Liver (tissue), 9 donors: ENCODE measurements around the gene WFDC12. TPM values are rescaled to one million over a fixed set of nuclear protein-coding genes. Genes with fewer than 3 reads are reported as not detected.

Source experiments
- DNase-seq: peaks from one replicate; pipeline ENCODE4 v3.0.0-alpha.2; 2017; ENCODE audit warnings: low spot score
- H3K27ac ChIP-seq, 2 donors: one replicate each; pipeline ENCODE4 v1.7.0; 2013; ENCODE audit warnings: inconsistent platforms in 2 of 2, low read length in 2 of 2, control low read depth in 1 of 2, low read depth in 1 of 2, mild to moderate bottlenecking in 1 of 2
- H3K27me3 ChIP-seq, 4 donors: one replicate each; pipeline versions ENCODE4 v1.6.1 to v1.7.0; 2013; ENCODE audit warnings: low read length in 3 of 4, inconsistent platforms in 1 of 4, mild to moderate bottlenecking in 1 of 4, moderate library complexity in 1 of 4; ENCODE audit not compliant: control insufficient read depth in 4 of 4, insufficient read depth in 4 of 4
- H3K36me3 ChIP-seq, 4 donors: one replicate each; pipeline versions ENCODE4 v1.6.1 to v1.7.0; 2013; ENCODE audit warnings: low read length in 3 of 4, mild to moderate bottlenecking in 3 of 4, low read depth in 1 of 4, moderate library complexity in 1 of 4; ENCODE audit not compliant: control insufficient read depth in 4 of 4, insufficient read depth in 3 of 4
- H3K4me1 ChIP-seq, 4 donors: one replicate each; pipeline versions ENCODE4 v1.6.1 to v1.7.0; 2013; ENCODE audit warnings: low read length in 3 of 4, mild to moderate bottlenecking in 3 of 4, moderate library complexity in 1 of 4; ENCODE audit not compliant: control insufficient read depth in 4 of 4, insufficient read depth in 4 of 4
- H3K4me3 ChIP-seq, 3 donors: one replicate each; pipeline versions ENCODE4 v1.6.1 to v1.7.0; 2013; ENCODE audit warnings: low read length in 3 of 3, control low read depth in 1 of 3, low read depth in 1 of 3, mild to moderate bottlenecking in 1 of 3
- H3K9ac ChIP-seq, 2 donors: one replicate each; pipeline ENCODE4 v1.7.0; 2013; ENCODE audit warnings: low read length in 2 of 2, mild to moderate bottlenecking in 2 of 2, moderate library complexity in 2 of 2, control low read depth in 1 of 2, low read depth in 1 of 2
- H3K9me3 ChIP-seq, 4 donors: one replicate each; pipeline versions ENCODE4 v1.6.1 to v1.7.0; 2013; ENCODE audit warnings: low read length in 3 of 4; ENCODE audit not compliant: control insufficient read depth in 4 of 4
- ATF3 ChIP-seq: IDR thresholded peaks from 2 replicates; pipeline ENCODE4 v1.6.1; 2016; ENCODE audit warnings: antibody characterized with exemption
- CTCF ChIP-seq: fragments of 150-350 bp; IDR thresholded peaks from 2 replicates; pipeline ENCODE4 v1.5.1; 2017; ENCODE audit warnings: improper control_type of control experiment, low read depth, low read length; ENCODE audit not compliant: missing input control
- EGR1 ChIP-seq, 2 donors: IDR thresholded peaks; 2 replicates each; pipeline ENCODE4 v1.6.1; 2016 to 2018; ENCODE audit warnings: antibody characterized with exemption in 2 of 2, low read depth in 2 of 2
- FOXA1 ChIP-seq: IDR thresholded peaks from 2 replicates; pipeline ENCODE4 v1.6.1; 2016; ENCODE audit warnings: antibody characterized with exemption
- FOXA2 ChIP-seq: IDR thresholded peaks from 2 replicates; pipeline ENCODE4 v1.6.1; 2016; ENCODE audit warnings: antibody characterized with exemption
- GABPA ChIP-seq, 2 donors: IDR thresholded peaks in 1 of 2; conservative IDR thresholded peaks in 1 of 2; 2 replicates each; pipeline ENCODE4 v1.6.1; 2016; ENCODE audit warnings: antibody characterized with exemption in 2 of 2, mild to moderate bottlenecking in 1 of 2, moderate library complexity in 1 of 2
- HNF4A ChIP-seq, 2 donors: conservative IDR thresholded peaks; 2 replicates each; pipeline ENCODE4 v1.6.1; 2016; ENCODE audit warnings: antibody characterized with exemption in 2 of 2, mild to moderate bottlenecking in 2 of 2
- HNF4G ChIP-seq: IDR thresholded peaks from 2 replicates; pipeline ENCODE4 v1.6.1; 2016; ENCODE audit warnings: antibody characterized with exemption
- JUND ChIP-seq, 2 donors: IDR thresholded peaks; 2 replicates each; pipeline ENCODE4 v1.6.1; 2016; ENCODE audit warnings: antibody characterized with exemption in 2 of 2
- MAX ChIP-seq: IDR thresholded peaks from 2 replicates; pipeline ENCODE4 v1.6.1; 2016; ENCODE audit warnings: antibody characterized with exemption
- RAD21 ChIP-seq, 2 donors: IDR thresholded peaks; 2 replicates each; pipeline ENCODE4 v1.6.1; 2016; ENCODE audit warnings: antibody characterized with exemption in 2 of 2, mild to moderate bottlenecking in 2 of 2
- REST ChIP-seq: IDR thresholded peaks from 2 replicates; pipeline ENCODE4 v1.6.1; 2016; ENCODE audit warnings: antibody characterized with exemption, mild to moderate bottlenecking
- RXRA ChIP-seq, 2 donors: IDR thresholded peaks; 2 replicates each; pipeline ENCODE4 v1.6.1; 2017 to 2018; ENCODE audit warnings: antibody characterized with exemption in 2 of 2, mild to moderate bottlenecking in 1 of 2
- SP1 ChIP-seq: IDR thresholded peaks from 2 replicates; pipeline ENCODE4 v1.6.1; 2018; ENCODE audit warnings: antibody characterized with exemption, mild to moderate bottlenecking
- TAF1 ChIP-seq: conservative IDR thresholded peaks from 2 replicates; pipeline ENCODE4 v1.6.1; 2016; ENCODE audit warnings: antibody characterized with exemption, mild to moderate bottlenecking
- YY1 ChIP-seq: IDR thresholded peaks from 2 replicates; pipeline ENCODE4 v1.6.1; 2016; ENCODE audit warnings: antibody characterized with exemption, mild to moderate bottlenecking
- ZBTB33 ChIP-seq: IDR thresholded peaks from 2 replicates; pipeline ENCODE4 v1.6.1; 2016; ENCODE audit warnings: antibody characterized with exemption
- WGBS: extraction: QIAGEN DNeasy Blood & Tissue Kit; methylation state at CpG from one replicate; pipeline ENCODE4 v1.1.7; 2013; 5-methylcytosine and 5-hydroxymethylcytosine counted together
- polyA plus RNA-seq, 2 donors: library from polyadenylated mRNA; stranded (reverse) in 1 of 2; unstranded in 1 of 2; fragments of 200-250 nt in 1 of 2; fragments of >200 nt in 1 of 2; fragmentation: Nextera tagmentation in 1 of 2; extraction: Ambion mirVana in 1 of 2; gene quantifications; one replicate each; pipeline versions ENCODE4 v1.2.1 to v1.2.3, GENCODE V29; 2013 to 2015
- total RNA-seq, 2 donors: library from RNA; depleted of rRNA; stranded (reverse); fragments of >200 nt; gene quantifications; one replicate each; pipeline ENCODE4 v1.2.3, GENCODE V29; 2014
- donor health status: healthy.
- donor health status: healthy.
- donor health status: healthy.
- donor health status: healthy.
- donor health status: healthy.

The WFDC12 gene
- total and polyA plus RNA-seq, 4 donors = not detected

GRCh38 chr20:45153147-45153546, 28.9 kb upstream of the WFDC12 start:
- Histone ChIP-seq H3K27me3 (peaks cover 0 to 3% (median 0%) of the 10 kb centered on the region in 4 donors), H3K4me3 (no peak overlapping the region), H3K4me1 (no peaks in the 10 kb centered on the region), H3K9me3 (peaks cover 0 to 3% (median under 1%) of the 10 kb centered on the region in 4 donors), H3K27ac (no peak overlapping the region), H3K9ac (no peak overlapping the region), H3K36me3 (no peaks in the 10 kb centered on the region)
- no peak for TF ChIP-seq HNF4G
- TF ChIP-seq FOXA1 = no peak
- no peak for TF ChIP-seq REST
- no peak for TF ChIP-seq SP1
- no peak for TF ChIP-seq YY1
- no peak for TF ChIP-seq RXRA (IDR thresholded peaks at IDR 0.05)
- no peak for TF ChIP-seq CTCF
- TF ChIP-seq ZBTB33 = no peak
- no peak for TF ChIP-seq ATF3
- TF ChIP-seq MAX = no peak
- no peak for TF ChIP-seq GABPA (IDR thresholded peaks at IDR 0.05 in 1 of 2, conservative IDR thresholded peaks at IDR 0.05 in 1 of 2)
- TF ChIP-seq JUND (IDR thresholded peaks at IDR 0.05) = no peak
- no peak for TF ChIP-seq RAD21 (IDR thresholded peaks at IDR 0.05)
- no peak for TF ChIP-seq HNF4A (conservative IDR thresholded peaks at IDR 0.05)
- no peak for TF ChIP-seq EGR1 (IDR thresholded peaks at IDR 0.05; ENCODE audit: low read depth in 2 of 2)
- TF ChIP-seq TAF1 = no peak
- DNase-seq = no peak
- 37% methylated on average over 3 of the region's 3 CpGs for WGBS

- no peak overlapping the region for H3K9ac ChIP-seq
- no peaks in the 10 kb centered on the region for H3K4me1 ChIP-seq
- H3K36me3 ChIP-seq = no peaks in the 10 kb centered on the region
- DNase-seq = no peak
- peaks cover 0 to 3% (median 0%) of the 10 kb centered on the region in 4 donors for H3K27me3 ChIP-seq
- peaks cover 0 to 3% (median under 1%) of the 10 kb centered on the region in 4 donors for H3K9me3 ChIP-seq
- 63% methylated on average over 2 of the region's 2 CpGs for WGBS
- no peak overlapping the region for H3K27ac ChIP-seq
- H3K4me3 ChIP-seq = no peak overlapping the region
- TF ChIP-seq ZBTB33 (no peak), FOXA2 (no peak), RXRA (IDR thresholded peaks at IDR 0.05) (no peak), REST (no peak), HNF4G (no peak), HNF4A (conservative IDR thresholded peaks at IDR 0.05) (no peak), TAF1 (no peak), GABPA (IDR thresholded peaks at IDR 0.05 in 1 of 2, conservative IDR thresholded peaks at IDR 0.05 in 1 of 2) (no peak)
Observed at GRCh38 chr20:45152405-45152804, 28.1 kb upstream of the WFDC12 start.
